ENCODE results near the gene SLC35E1. TPM values are rescaled to one million over a fixed set of nuclear protein-coding genes. Genes with fewer than 3 reads are reported as not detected.
A peak's percentile ranks its signal among the peaks of the same experiment; 100 is the strongest.

Gene SLC35E1
- total and polyA plus RNA-seq, 2 of the 13 experiments (the other 11 are each of a cell fraction or from before 2014, with no cell fraction given) = 21.2 to 46.5 TPM

- TF ChIP-seq MYNN (CRISPR knock-in tag; IDR thresholded peaks at IDR 0.05; ENCODE audit: low read depth) = no peak
- TF ChIP-seq RELA (CRISPR knock-in tag; IDR thresholded peaks at IDR 0.05) = no peak
- peak; percentile 86 for TF ChIP-seq KMT2A (CRISPR knock-in tag; IDR thresholded peaks at IDR 0.05)
- TF ChIP-seq ZNF136 (CRISPR knock-in tag; IDR thresholded peaks at IDR 0.05; ENCODE audit: low read depth) = peak; percentile 89; the same call in 1 of the 2 replicates
- TF ChIP-seq, protein P1, sequence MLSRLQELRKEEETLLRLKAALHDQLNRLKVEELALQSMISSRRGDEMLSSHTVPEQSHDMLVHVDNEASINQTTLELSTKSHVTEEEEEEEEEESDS (CRISPR knock-in tag; IDR thresholded peaks at IDR 0.05; ENCODE audit: borderline replicate concordance) = no peak
- no peak for TF ChIP-seq SMYD3 (CRISPR knock-in tag; IDR thresholded peaks at IDR 0.05)
- peak; percentile 98 for TF ChIP-seq SPEN (CRISPR knock-in tag; IDR thresholded peaks at IDR 0.05; ENCODE audit: low read depth)
- TF ChIP-seq ZBTB42 (CRISPR knock-in tag; IDR thresholded peaks at IDR 0.05) = 0 out of 2 replicates have a peak, but pooled peaks have one; percentile 51
- TF ChIP-seq TEAD2 (CRISPR knock-in tag; IDR thresholded peaks at IDR 0.05) = no peak
- peak; percentile 38 for TF ChIP-seq AGO1 (IDR thresholded peaks at IDR 0.05; ENCODE audit: low read depth, low read length, poor library complexity, severe bottlenecking)
- peak; percentile 54; the same call in 1 of the 2 replicates for TF ChIP-seq ZNF205 (CRISPR knock-in tag; IDR thresholded peaks at IDR 0.05)
- TF ChIP-seq TBX3 (IDR thresholded peaks at IDR 0.05; ENCODE audit: borderline replicate concordance) = no peak
- no peak for TF ChIP-seq ZNF251 (CRISPR knock-in tag; IDR thresholded peaks at IDR 0.05)
- no peak for TF ChIP-seq KLF11 (CRISPR knock-in tag; IDR thresholded peaks at IDR 0.05)
- 0 out of 2 replicates have a peak, but pooled peaks have one; percentile 66 for TF ChIP-seq WIZ (CRISPR knock-in tag; IDR thresholded peaks at IDR 0.05)
- no peak for TF ChIP-seq ZNF367 (CRISPR knock-in tag; IDR thresholded peaks at IDR 0.05; ENCODE audit: borderline replicate concordance)
- no peak for TF ChIP-seq ZNF3 (CRISPR knock-in tag; IDR thresholded peaks at IDR 0.05)
- TF ChIP-seq HNF4G (IDR thresholded peaks at IDR 0.05; ENCODE audit: borderline replicate concordance, low read depth, low read length) = no peak
- 0 out of 2 replicates have a peak, but pooled peaks have one; percentile 19 for TF ChIP-seq HNF4G (CRISPR knock-in tag; IDR thresholded peaks at IDR 0.05; ENCODE audit: borderline replicate concordance, low read depth)
- peak; percentile 71; the same call in 1 of the 2 replicates for TF ChIP-seq DMAP1 (CRISPR knock-in tag; IDR thresholded peaks at IDR 0.05)
- TF ChIP-seq ZNF790 (CRISPR knock-in tag; IDR thresholded peaks at IDR 0.05; ENCODE audit: borderline replicate concordance) = peak; percentile 33; the same call in 1 of the 2 replicates
- TF ChIP-seq, protein P2, sequence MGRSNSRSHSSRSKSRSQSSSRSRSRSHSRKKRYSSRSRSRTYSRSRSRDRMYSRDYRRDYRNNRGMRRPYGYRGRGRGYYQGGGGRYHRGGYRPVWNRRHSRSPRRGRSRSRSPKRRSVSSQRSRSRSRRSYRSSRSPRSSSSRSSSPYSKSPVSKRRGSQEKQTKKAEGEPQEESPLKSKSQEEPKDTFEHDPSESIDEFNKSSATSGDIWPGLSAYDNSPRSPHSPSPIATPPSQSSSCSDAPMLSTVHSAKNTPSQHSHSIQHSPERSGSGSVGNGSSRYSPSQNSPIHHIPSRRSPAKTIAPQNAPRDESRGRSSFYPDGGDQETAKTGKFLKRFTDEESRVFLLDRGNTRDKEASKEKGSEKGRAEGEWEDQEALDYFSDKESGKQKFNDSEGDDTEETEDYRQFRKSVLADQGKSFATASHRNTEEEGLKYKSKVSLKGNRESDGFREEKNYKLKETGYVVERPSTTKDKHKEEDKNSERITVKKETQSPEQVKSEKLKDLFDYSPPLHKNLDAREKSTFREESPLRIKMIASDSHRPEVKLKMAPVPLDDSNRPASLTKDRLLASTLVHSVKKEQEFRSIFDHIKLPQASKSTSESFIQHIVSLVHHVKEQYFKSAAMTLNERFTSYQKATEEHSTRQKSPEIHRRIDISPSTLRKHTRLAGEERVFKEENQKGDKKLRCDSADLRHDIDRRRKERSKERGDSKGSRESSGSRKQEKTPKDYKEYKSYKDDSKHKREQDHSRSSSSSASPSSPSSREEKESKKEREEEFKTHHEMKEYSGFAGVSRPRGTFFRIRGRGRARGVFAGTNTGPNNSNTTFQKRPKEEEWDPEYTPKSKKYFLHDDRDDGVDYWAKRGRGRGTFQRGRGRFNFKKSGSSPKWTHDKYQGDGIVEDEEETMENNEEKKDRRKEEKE (IDR thresholded peaks at IDR 0.05) = no peak
- peak; percentile 98 for TF ChIP-seq KAT8 (CRISPR knock-in tag; IDR thresholded peaks at IDR 0.05)
- no peak for TF ChIP-seq SOX13 (IDR thresholded peaks at IDR 0.05)
- TF ChIP-seq SOX13 (CRISPR knock-in tag; conservative IDR thresholded peaks at IDR 0.05 in 1 of 2, IDR thresholded peaks at IDR 0.05 in 1 of 2) = peak in 1 of 2 experiments; percentile 14; a peak in 1 of 4 replicates
- TF ChIP-seq, protein P3, sequence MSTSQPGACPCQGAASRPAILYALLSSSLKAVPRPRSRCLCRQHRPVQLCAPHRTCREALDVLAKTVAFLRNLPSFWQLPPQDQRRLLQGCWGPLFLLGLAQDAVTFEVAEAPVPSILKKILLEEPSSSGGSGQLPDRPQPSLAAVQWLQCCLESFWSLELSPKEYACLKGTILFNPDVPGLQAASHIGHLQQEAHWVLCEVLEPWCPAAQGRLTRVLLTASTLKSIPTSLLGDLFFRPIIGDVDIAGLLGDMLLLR (CRISPR knock-in tag; IDR thresholded peaks at IDR 0.05) = 0 out of 2 replicates have a peak, but pooled peaks have one; percentile 57
- peak; percentile 90 for TF ChIP-seq FOXK1 (CRISPR knock-in tag; IDR thresholded peaks at IDR 0.05; ENCODE audit: borderline replicate concordance, low read depth)
- TF ChIP-seq ZMAT3 (CRISPR knock-in tag; conservative IDR thresholded peaks at IDR 0.05) = 0 out of 2 replicates have a peak, but pooled peaks have one; percentile 50
- TF ChIP-seq PHF5A (CRISPR knock-in tag; IDR thresholded peaks at IDR 0.05; ENCODE audit: low read depth, unreplicated experiment) = no peak
Observed at GRCh38 chr19:16572332-16573211, at the start of gene SLC35E1 (continued).

All from HepG2 (cell line).